HepG2 (cell line): Measurements from ENCODE around the gene DCAF4. TPM values are rescaled to one million over a fixed set of nuclear protein-coding genes. Genes with fewer than 3 reads are reported as not detected.
A peak's percentile ranks its signal among the peaks of the same experiment; 100 is the strongest.

Experiments
- ATAC-seq: fragments of 200-7000 bp; cut with Tn5 transposase; 3 replicates; pipeline ENCODE4 v1.9.1; 2020; ENCODE audit warnings: mild to moderate bottlenecking, moderate library complexity
- BruUV-seq: library from RNA; stranded (reverse); fragments of 400-500 nt; replicated peaks from 2 replicates; lab custom pipeline; 2021; lab: Mats Ljungman, UMichigan
- CTCF ChIA-PET: fragments of 300-600 bp; formaldehyde crosslinking; extraction: SDS; loops from one replicate; lab custom pipeline; 2021; ENCODE audit warnings: low total read pairs, inconsistent platforms, low intra/inter-chr PET ratio; lab: Yijun Ruan, JAX
- POLR2A ChIA-PET: fragments of 350-600 bp; sonication (Branson Sonifier 250); formaldehyde crosslinking; loops from one replicate; lab custom pipeline; 2020; ENCODE audit warnings: antibody characterized with exemption, inconsistent platforms; lab: Yijun Ruan, JAX
- DNase-seq: peaks from one replicate; pipeline ENCODE4 v3.0.0-alpha.2; 2015; ENCODE audit warnings: low spot score
- FAIRE-seq: peaks from 3 replicates; lab custom pipeline; 2011; peaks lifted over from hg19 to GRCh38; lab: Jason Lieb, UNC
- H2AFZ ChIP-seq: one replicate; pipeline ENCODE4 v1.6.1; 2011; ENCODE audit warnings: low read length, inconsistent platforms
- H3K27ac ChIP-seq: fragments of 300-600 bp; 3 replicates; pipeline ENCODE4 v1.8.0; 2011; ENCODE audit warnings: mixed run types, mild to moderate bottlenecking, mixed read lengths, low read length, inconsistent platforms; ENCODE audit not compliant: insufficient read depth; ENCODE audit errors: extremely low read length
- H3K27me3 ChIP-seq, 2 experiments: fragments of 200-600 bp in 1 of 2; 2 replicates in 1 of 2; 3 replicates in 1 of 2; pipeline versions ENCODE4 v1.6.0 to v1.8.0; 2011; ENCODE audit warnings: low read length in 2 of 2, mild to moderate bottlenecking in 2 of 2, moderate library complexity in 2 of 2, inconsistent platforms in 1 of 2; ENCODE audit not compliant: insufficient read depth in 2 of 2, control insufficient read depth in 1 of 2
- H3K36me3 ChIP-seq, 2 experiments: fragments of 200-600 bp in 1 of 2; replicated peaks in 1 of 2; 2 replicates in 1 of 2; 3 replicates in 1 of 2; pipeline versions ENCODE4 v1.5.1 to v1.8.0; 2011; ENCODE audit warnings: low read length in 2 of 2, inconsistent platforms in 1 of 2; ENCODE audit not compliant: insufficient read depth in 2 of 2, control insufficient read depth in 1 of 2
- H3K4me1 ChIP-seq: 2 replicates; pipeline ENCODE4 v1.5.1; 2012; ENCODE audit warnings: low read length, inconsistent platforms; ENCODE audit not compliant: insufficient read depth
- H3K4me2 ChIP-seq: 2 replicates; pipeline ENCODE4 v1.6.0; 2011; ENCODE audit warnings: low read depth, low read length, inconsistent platforms
- H3K4me3 ChIP-seq, 3 experiments: fragments of 200-600 bp in 1 of 3; sonication (generic), shearing (Covaris generic) in 1 of 3; replicated peaks in 1 of 3; 2 replicates each; pipeline ENCODE4 v1.5.1; 2011 to 2016; ENCODE audit warnings: low read length in 3 of 3, inconsistent platforms in 2 of 3, low read depth in 2 of 3, mild to moderate bottlenecking in 2 of 3, control low read depth in 1 of 3, mixed read lengths in 1 of 3; ENCODE audit not compliant: insufficient read depth in 1 of 3
- H3K79me2 ChIP-seq: one replicate; pipeline ENCODE4 v1.6.1; 2011; ENCODE audit warnings: low read length, inconsistent platforms; ENCODE audit not compliant: insufficient read depth
- H3K9ac ChIP-seq: 2 replicates; pipeline ENCODE4 v1.6.0; 2011; ENCODE audit warnings: mild to moderate bottlenecking, low read depth, low read length, inconsistent platforms; ENCODE audit not compliant: insufficient read depth
- H3K9me3 ChIP-seq: 2 replicates; pipeline ENCODE4 v1.5.1; 2012; ENCODE audit warnings: mild to moderate bottlenecking, low read length
- H4K20me1 ChIP-seq: 2 replicates; pipeline ENCODE4 v1.6.0; 2011; ENCODE audit warnings: inconsistent platforms, mild to moderate bottlenecking, low read length, moderate library complexity; ENCODE audit not compliant: insufficient read depth
- BCL6 ChIP-seq: IDR thresholded peaks from 2 replicates; pipeline ENCODE4 v1.6.1; 2016; ENCODE audit warnings: missing genetic modification reagents, missing compliant biosample characterization
- CEBPB ChIP-seq: IDR thresholded peaks from 2 replicates; pipeline ENCODE4 v1.6.1; 2011; ENCODE audit warnings: low read depth, low read length, improper control_type of control experiment, borderline replicate concordance
- CEBPG ChIP-seq: IDR thresholded peaks from 2 replicates; pipeline ENCODE4 v1.6.1; 2016
- CENPX ChIP-seq: sonication (generic); formaldehyde crosslinking; IDR thresholded peaks from 2 replicates; pipeline ENCODE4 v1.9.0; 2021; ENCODE audit warnings: mild to moderate bottlenecking, missing genetic modification reagents, moderate library complexity
- ELF3 ChIP-seq: IDR thresholded peaks from 2 replicates; pipeline ENCODE4 v1.6.1; 2016; ENCODE audit warnings: missing genetic modification reagents, missing compliant biosample characterization
- GATAD2A ChIP-seq: IDR thresholded peaks from 2 replicates; pipeline ENCODE4 v1.6.1; 2016
- HMG20B ChIP-seq: conservative IDR thresholded peaks from 2 replicates; pipeline ENCODE4 v1.6.1; 2016; ENCODE audit warnings: missing genetic modification reagents, missing compliant biosample characterization
- ISX ChIP-seq: sonication (generic); formaldehyde crosslinking; conservative IDR thresholded peaks from 2 replicates; pipeline ENCODE4 v1.5.0; 2020; ENCODE audit warnings: missing genetic modification reagents
- LCORL ChIP-seq, 2 experiments: fragments of 450-650 bp in 1 of 2; sonication (generic) in 1 of 2; formaldehyde crosslinking in 1 of 2; IDR thresholded peaks; 2 replicates each; pipeline versions ENCODE4 v1.5.0 to v1.6.1; 2017 to 2020; ENCODE audit warnings: antibody characterized with exemption in 1 of 2, missing genetic modification reagents in 1 of 2
- PITX1 ChIP-seq: sonication (generic); formaldehyde crosslinking; IDR thresholded peaks from 2 replicates; pipeline ENCODE4 v1.5.1; 2020; ENCODE audit warnings: mild to moderate bottlenecking, missing genetic modification reagents
- RAD21 ChIP-seq: fragments of 450-650 bp; formaldehyde crosslinking; IDR thresholded peaks from 2 replicates; pipeline ENCODE4 v1.5.0; 2020; ENCODE audit warnings: mild to moderate bottlenecking
- RAD51 ChIP-seq: fragments of 450-650 bp; IDR thresholded peaks from 2 replicates; pipeline ENCODE4 v1.6.1; 2016; ENCODE audit warnings: borderline replicate concordance
- RFX1 ChIP-seq: fragments of 450-650 bp; IDR thresholded peaks from 2 replicates; pipeline ENCODE4 v1.6.1; 2017
- RFXAP ChIP-seq: sonication (generic); formaldehyde crosslinking; IDR thresholded peaks from 2 replicates; pipeline ENCODE4 v1.4.0; 2020; ENCODE audit warnings: missing genetic modification reagents, borderline replicate concordance
- SMC3 ChIP-seq: IDR thresholded peaks from 2 replicates; pipeline ENCODE4 v1.6.1; 2011; ENCODE audit warnings: low read length, improper control_type of control experiment
- STAG1 ChIP-seq: sonication (generic); formaldehyde crosslinking; IDR thresholded peaks from 2 replicates; pipeline ENCODE4 v1.4.0; 2020; ENCODE audit warnings: missing genetic modification reagents
- XRCC5 ChIP-seq: fragments of 200-400 bp; formaldehyde crosslinking; optimal IDR thresholded peaks from 2 replicates; pipeline ENCODE3; 2017; ENCODE audit warnings: mild to moderate bottlenecking, low read length
- YEATS4 ChIP-seq: sonication (generic); formaldehyde crosslinking; IDR thresholded peaks from 2 replicates; pipeline ENCODE4 v1.4.0; 2020; ENCODE audit warnings: missing genetic modification reagents, borderline replicate concordance
- ZNF350 ChIP-seq: sonication (generic); formaldehyde crosslinking; IDR thresholded peaks from 2 replicates; pipeline ENCODE4 v1.4.0; 2020; ENCODE audit warnings: mild to moderate bottlenecking, low read depth, missing genetic modification reagents, borderline replicate concordance
- ZNF629 ChIP-seq: sonication (generic); formaldehyde crosslinking; conservative IDR thresholded peaks from 2 replicates; pipeline ENCODE4 v1.5.0; 2020; ENCODE audit warnings: missing genetic modification reagents
- ZNF782 ChIP-seq: sonication (generic); formaldehyde crosslinking; IDR thresholded peaks from 2 replicates; pipeline ENCODE4 v1.4.0; 2020; ENCODE audit warnings: missing genetic modification reagents, mild to moderate bottlenecking, borderline replicate concordance
- WGBS: methylation state at CpG from one replicate; pipeline ENCODE4 v1.1.6; 2017; ENCODE audit warnings: low lambda C conversion rate; 5-methylcytosine and 5-hydroxymethylcytosine counted together
- in situ Hi-C: cut with HindIII; loops from 2 replicates; pipeline ENCODE4 v1.10.0; 2017; ENCODE audit warnings: low pct_unique_long_range_greater_than_20kb; ENCODE audit not compliant: extremely low pct_ligation_motif_present
- intact Hi-C: fragments of 100-400 bp; cut with micrococcal nuclease; formaldehyde crosslinking; loops from one replicate; pipeline ENCODE4 v1.10.0; 2022; ENCODE audit not compliant: unreplicated experiment
- polyA plus RNA-seq, 8 experiments: library from polyadenylated mRNA; depleted of rRNA in 3 of 8; stranded (reverse) in 7 of 8; unstranded in 1 of 8; fragments of >200 nt; fragmentation: Illumina TruSeq in 4 of 8; extraction: Trizol in 4 of 8; gene quantifications; 2 replicates each; pipeline versions ENCODE4 v1.2.1 to v1.2.3, GENCODE V29; 2011 to 2016; ENCODE audit warnings: low read depth in 4 of 8, missing spikeins in 1 of 8, mixed read lengths in 1 of 8; ENCODE audit not compliant: insufficient read depth in 1 of 8
- total RNA-seq, 5 experiments: library from RNA; depleted of rRNA; stranded (reverse); fragments of >200 nt; fragmentation: Illumina TruSeq; extraction: Trizol; gene quantifications; 2 replicates each; pipeline ENCODE4 v1.2.3, GENCODE V29; 2016; ENCODE audit warnings: low read depth in 1 of 5

The DCAF4 gene
- total and polyA plus RNA-seq, 2 of the 13 experiments (the other 11 are each of a cell fraction or from before 2014, with no cell fraction given): 18.8 to 21.1 TPM

DNA sequence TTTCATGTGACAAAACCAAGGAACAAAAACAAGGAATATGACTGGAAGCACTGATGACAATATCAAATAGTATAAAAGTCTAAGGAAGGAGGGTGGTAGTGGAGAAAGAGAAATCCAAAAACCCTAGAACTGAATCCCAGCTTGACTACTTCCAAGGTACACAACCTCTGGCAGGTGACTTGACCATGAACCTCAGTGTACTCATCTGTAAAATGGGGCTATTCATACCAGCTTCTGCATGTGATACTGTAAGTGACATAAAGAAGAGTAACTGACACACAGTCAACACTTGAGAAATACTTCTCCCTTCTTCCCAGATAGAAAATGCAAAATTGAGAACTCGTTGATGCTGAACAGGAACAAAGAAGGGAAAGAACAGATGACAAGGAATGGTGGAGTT is 22.0 kb upstream of the DCAF4 start:
- Histone ChIP-seq H3K4me1 (peaks cover 21% of the 10 kb centered on the region), H4K20me1 (no peaks in the 10 kb centered on the region), H3K4me3 (no peak overlapping the region), H3K79me2 (no peaks in the 10 kb centered on the region), H3K36me3 (no peaks in the 10 kb centered on the region), H3K4me2 (no peak overlapping the region), H3K9ac (no peak overlapping the region), H2AFZ (no peak overlapping the region), H3K9me3 (no peaks in the 10 kb centered on the region), H3K27me3 (no peaks in the 10 kb centered on the region; a peak in 1 of 5 replicates), H3K27ac (no peak overlapping the region)
- CTCF ChIA-PET: interaction anchor here (1.1 to 2.5 kb wide), 4 partner anchors 146 to 390 kb away, joined by 4 to 32 read pairs (median 18); no protein-coding TSS in a partner anchor
- in situ Hi-C loops (no loop called here), intact Hi-C loops (no loop called here)
- no TSS peak for BruUV-seq
- ATAC-seq (no peak), FAIRE-seq (no peak), DNase-seq (no peak)
- no peak for TF ChIP-seq HMG20B (CRISPR knock-in tag)
- TF ChIP-seq XRCC5: no peak
- TF ChIP-seq CENPX (CRISPR knock-in tag): no peak
- no peak for TF ChIP-seq YEATS4 (CRISPR knock-in tag)
- TF ChIP-seq ZNF629 (CRISPR knock-in tag): peak; percentile 42; the same call in 1 of the 2 replicates
- TF ChIP-seq ISX (CRISPR knock-in tag): no peak
- TF ChIP-seq ZNF350 (CRISPR knock-in tag): no peak
- POLR2A ChIA-PET: no interaction called here
- 0% methylated on average over 1 of the region's 1 CpG for WGBS

DNA sequence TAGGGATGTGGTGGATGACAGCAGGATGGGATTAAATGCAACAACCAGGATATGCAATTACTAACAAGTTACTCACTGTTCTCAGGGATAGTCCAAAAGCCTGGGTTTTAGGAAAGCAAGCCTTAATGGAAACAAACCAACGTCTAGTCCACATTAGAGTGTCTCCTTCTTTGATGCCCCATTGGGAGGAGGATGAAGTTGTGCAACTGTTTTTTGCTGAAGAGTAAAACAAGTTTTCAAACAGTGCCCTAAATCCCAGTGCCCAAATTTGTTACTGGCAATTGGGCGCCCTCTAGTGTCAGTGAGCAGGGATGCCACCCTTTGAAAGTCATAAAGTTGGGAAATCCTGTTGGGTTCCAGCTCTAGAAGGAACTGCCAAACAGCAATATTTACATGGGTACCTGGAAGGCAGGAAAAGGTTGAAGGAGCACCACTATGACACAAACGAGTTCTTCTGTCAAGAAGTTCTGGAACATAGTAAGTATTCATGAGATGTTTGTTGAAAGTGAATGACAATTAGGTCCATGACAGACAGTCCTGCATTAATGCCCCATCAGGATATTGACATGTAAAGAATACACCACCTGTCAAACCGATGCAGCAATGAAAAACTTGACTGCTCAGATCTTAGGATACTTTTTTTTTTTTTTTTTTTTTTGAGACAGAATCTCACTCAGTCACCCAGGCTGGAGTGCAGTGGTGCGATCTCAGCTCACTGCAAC is 21.3 kb upstream of the DCAF4 start:
- WGBS: 20% methylated on average over 5 of the region's 5 CpGs
- Histone ChIP-seq H3K9ac (no peak overlapping the region), H3K4me1 (peaks cover 21% of the 10 kb centered on the region), H3K79me2 (no peaks in the 10 kb centered on the region), H4K20me1 (no peaks in the 10 kb centered on the region), H3K4me2 (no peak overlapping the region), H3K9me3 (no peaks in the 10 kb centered on the region), H2AFZ (no peak overlapping the region), H3K36me3 (no peaks in the 10 kb centered on the region), H3K27ac (no peak overlapping the region), H3K27me3 (peaks cover 0 to 6% of the 10 kb centered on the region in 2 experiments; a peak in 2 of 5 replicates), H3K4me3 (no peak overlapping the region)
- CTCF ChIA-PET: interaction anchor here (1.1 to 2.5 kb wide), 4 partner anchors 146 to 391 kb away, joined by 4 to 32 read pairs (median 18); no protein-coding TSS in a partner anchor
- POLR2A ChIA-PET: interaction anchor here (0.8 kb wide), 1 partner anchor 391 kb away, joined by 3 read pairs; no protein-coding TSS in a partner anchor
- FAIRE-seq: peak; percentile 67
- peak; percentile 79 for ATAC-seq
- DNase-seq: peak; percentile 53
- in situ Hi-C loops (no loop called here), intact Hi-C loops (loop anchor here (1.0 kb wide), 2 partner anchors 147 to 388 kb away; no protein-coding TSS in a partner anchor)
- no TSS peak for BruUV-seq
- TF ChIP-seq RAD21 (CRISPR knock-in tag): peak; percentile 88
- 0 out of 2 replicates have a peak, but pooled peaks have one; percentile 14 for TF ChIP-seq GATAD2A (CRISPR knock-in tag)
- peak; percentile 66 for TF ChIP-seq CEBPG
- TF ChIP-seq BCL6 (CRISPR knock-in tag): 0 out of 2 replicates have a peak, but pooled peaks have one; percentile 15
- TF ChIP-seq ELF3 (CRISPR knock-in tag): peak; percentile 34; the same call in 1 of the 2 replicates
- peak; percentile 96 for TF ChIP-seq SMC3
- TF ChIP-seq STAG1 (CRISPR knock-in tag): peak; percentile 96
- TF ChIP-seq XRCC5: peak; percentile 31
- no peak for TF ChIP-seq RFX1
- peak; percentile 75 for TF ChIP-seq CEBPB
- no peak for TF ChIP-seq RFXAP (CRISPR knock-in tag)
- TF ChIP-seq LCORL (IDR thresholded peaks at IDR 0.05): no peak
- peak; percentile 33; the same call in 1 of the 2 replicates for TF ChIP-seq LCORL (CRISPR knock-in tag; IDR thresholded peaks at IDR 0.05)
- no peak for TF ChIP-seq ZNF782 (CRISPR knock-in tag)
- no peak for TF ChIP-seq RAD51
- TF ChIP-seq PITX1: peak; percentile 39; the same call in 1 of the 2 replicates
